IMR-90 (cell line): ENCODE data around the gene DBH.

Source experiments
- CTCF ChIP-seq: conservative IDR thresholded peaks from 2 replicates; pipeline ENCODE4 v1.5.1; 2012; ENCODE audit warnings: mild to moderate bottlenecking, low read depth, low read length, improper control_type of control experiment
- RCOR1 ChIP-seq: IDR thresholded peaks from 2 replicates; pipeline ENCODE4 v1.6.1; 2012; ENCODE audit warnings: mild to moderate bottlenecking, low read length, improper control_type of control experiment; ENCODE audit not compliant: insufficient replicate concordance
- SMC3 ChIP-seq: fragments of 150-350 bp; IDR thresholded peaks from 2 replicates; pipeline ENCODE4 v1.6.1; 2016; ENCODE audit warnings: low read depth, mild to moderate bottlenecking, antibody characterized with exemption, low read length, moderate library complexity

- no peak for TF ChIP-seq RCOR1
- TF ChIP-seq SMC3, result no peak
- TF ChIP-seq CTCF, result no peak
Measured at GRCh38 chr9:133665535-133665934, 29.4 kb downstream of the DBH start.
